GM18868 (cell line): ENCODE results near the gene ADAMTS9.
A peak's percentile ranks its signal among the peaks of the same experiment; 100 is the strongest.
"Not testable (repeated sequence)": the region's sequence is repeated elsewhere in the genome, so short reads cannot be mapped to it uniquely, and the experiment has no call there.

Experiments
- ATAC-seq: cut with Tn5 transposase; IDR thresholded peaks from one replicate; pipeline ENCODE4 v1.9.1; 2021; ENCODE audit warnings: mild to moderate bottlenecking, moderate library complexity; ENCODE audit not compliant: unreplicated experiment

The ADAMTS9 gene

GRCh38 chr3:64550745-64551144, 137.1 kb downstream of the ADAMTS9 start:
- no peak for ATAC-seq

DNA sequence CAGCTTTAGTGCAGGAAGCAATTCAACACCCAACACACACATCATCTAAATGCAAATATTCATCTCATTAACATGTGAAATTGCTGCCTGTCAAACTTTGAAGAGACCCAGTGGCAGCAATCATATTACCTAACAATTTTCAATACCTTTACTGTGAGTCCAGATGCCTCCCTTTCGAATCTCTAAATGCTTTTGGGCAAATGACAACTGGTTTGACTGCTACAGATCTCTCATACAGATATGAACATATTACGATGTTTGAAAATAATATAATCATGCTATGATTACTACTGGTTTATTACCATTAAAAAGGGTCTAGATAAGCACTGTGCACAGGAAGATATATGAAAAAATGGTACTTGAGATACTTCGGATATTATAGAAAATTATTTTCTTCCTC, 137.9 kb downstream of the ADAMTS9 start:
- ATAC-seq: no peak

GRCh38 chr3:64548200-64548889, 139.5 kb downstream of the ADAMTS9 start:
- ATAC-seq: no peak

GRCh38 chr3:64546856-64547255, 140.9 kb downstream of the ADAMTS9 start:
- ATAC-seq: no peak

DNA sequence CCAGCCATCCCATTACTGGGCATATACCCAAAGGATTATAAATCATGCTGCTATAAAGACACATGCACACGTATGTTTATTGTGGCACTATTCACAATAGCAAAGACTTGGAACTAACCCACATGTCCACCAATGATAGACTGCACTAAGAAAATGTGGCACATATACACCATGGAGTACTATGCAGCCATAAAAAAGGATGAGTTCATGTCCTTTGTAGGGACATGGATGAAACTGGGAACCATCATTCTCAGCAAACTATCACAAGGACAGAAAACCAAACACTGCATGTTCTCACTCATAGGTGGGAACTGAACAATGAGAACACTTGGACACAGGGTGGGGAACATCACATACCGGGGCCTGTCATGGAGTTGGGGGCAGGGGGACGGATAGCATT, 142.6 kb downstream of the ADAMTS9 start:
- not testable (repeated sequence) for ATAC-seq

DNA sequence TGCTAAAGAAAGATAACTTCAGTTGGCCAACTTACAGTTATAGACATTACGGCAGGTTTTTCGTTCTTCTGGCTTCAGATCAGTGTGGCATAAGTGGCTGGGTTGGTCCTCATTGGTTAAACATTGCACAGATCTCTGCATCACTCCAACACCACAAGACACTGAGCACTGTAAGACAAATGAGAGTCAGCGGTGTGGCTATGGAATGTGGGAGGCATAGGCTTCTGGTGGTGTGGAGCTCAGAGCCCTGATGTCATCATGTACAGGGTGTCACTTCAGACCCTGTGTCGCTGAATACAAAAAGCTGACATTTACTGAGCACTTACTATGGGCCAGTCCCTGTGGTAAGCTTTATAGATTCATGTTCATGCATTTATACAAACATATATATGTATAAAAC, 146.0 kb downstream of the ADAMTS9 start:
- no peak for ATAC-seq

GRCh38 chr3:64539451-64540196, 148.2 kb downstream of the ADAMTS9 start:
- no peak for ATAC-seq

DNA sequence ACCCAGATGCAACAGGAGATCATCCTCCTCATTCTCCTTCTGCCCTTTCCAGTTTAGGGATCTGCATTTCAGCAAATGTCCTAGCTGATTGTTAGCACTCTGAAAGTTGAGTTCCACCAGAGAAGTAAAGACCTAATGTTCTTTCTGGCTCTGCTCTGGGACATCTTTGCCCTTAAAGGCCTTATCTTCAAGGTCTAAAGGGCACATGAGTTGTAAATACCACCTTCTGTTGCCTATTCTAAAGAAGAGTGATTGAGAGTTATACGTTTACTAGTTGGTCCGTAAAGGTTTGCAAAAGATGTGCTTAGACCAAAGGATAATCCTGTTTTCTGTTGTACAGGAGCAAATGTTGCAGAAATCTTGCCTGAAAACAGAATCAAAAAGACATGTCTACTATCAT, 151.6 kb downstream of the ADAMTS9 start:
- ATAC-seq: no peak

- peak; percentile 97 for ATAC-seq
Measured at GRCh38 chr3:64533617-64534317, 154.0 kb downstream of the ADAMTS9 start.

DNA sequence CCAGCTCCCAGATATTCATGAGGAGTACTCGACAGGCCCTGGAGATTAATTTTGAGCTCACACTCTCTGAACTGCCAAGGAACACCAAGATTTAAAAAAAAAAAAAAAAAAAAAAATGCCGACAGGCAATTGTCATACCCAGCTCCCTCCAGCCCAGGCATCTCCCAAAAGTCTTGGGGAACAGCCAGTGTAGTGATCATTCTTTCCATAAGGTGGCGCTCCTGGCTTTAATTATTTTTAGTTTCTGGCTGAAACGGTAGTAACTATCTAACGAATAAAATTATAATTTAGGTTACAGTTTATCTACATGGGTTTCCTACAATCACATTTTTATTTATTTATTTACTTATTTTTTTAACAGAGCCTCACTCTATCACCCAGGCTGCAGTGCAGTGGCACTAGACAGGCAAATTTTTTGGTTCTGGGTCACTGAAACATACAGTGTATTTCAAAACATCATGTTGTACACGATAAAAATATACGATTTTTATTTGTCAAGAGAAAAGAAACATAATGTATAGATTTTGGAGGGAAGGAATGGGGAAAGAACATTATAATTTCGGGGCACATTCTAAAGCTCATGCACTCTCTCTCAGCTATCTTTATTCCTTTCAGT, 157.3 kb downstream of the ADAMTS9 start:
- ATAC-seq: no peak

- no peak for ATAC-seq
Measured at GRCh38 chr3:64523324-64523723, 164.5 kb downstream of the ADAMTS9 start.

- ATAC-seq: no peak
Measured at GRCh38 chr3:64520334-64520733, 167.5 kb downstream of the ADAMTS9 start.

GRCh38 chr3:64518950-64519349, 168.8 kb downstream of the ADAMTS9 start:
- ATAC-seq: no peak

DNA sequence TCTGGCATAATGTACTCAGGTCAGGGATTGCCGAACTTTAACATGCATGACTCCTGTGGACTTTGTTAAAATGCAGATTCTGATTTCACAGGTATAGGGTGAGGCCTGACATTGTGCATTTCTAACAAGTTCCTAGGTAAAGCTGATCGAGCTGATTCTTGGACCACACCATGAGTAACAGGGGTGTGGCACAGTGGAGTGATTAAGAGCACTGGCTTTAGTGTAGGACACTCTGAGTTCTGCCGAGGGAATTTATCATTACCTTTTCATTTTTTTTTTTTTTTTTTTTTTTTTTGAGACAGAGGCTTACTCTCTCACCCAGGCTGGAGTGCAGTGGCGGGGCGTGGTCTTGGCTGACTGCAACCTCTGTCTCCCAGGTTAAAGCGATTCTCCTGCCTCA, 169.3 kb downstream of the ADAMTS9 start:
- no peak for ATAC-seq

DNA sequence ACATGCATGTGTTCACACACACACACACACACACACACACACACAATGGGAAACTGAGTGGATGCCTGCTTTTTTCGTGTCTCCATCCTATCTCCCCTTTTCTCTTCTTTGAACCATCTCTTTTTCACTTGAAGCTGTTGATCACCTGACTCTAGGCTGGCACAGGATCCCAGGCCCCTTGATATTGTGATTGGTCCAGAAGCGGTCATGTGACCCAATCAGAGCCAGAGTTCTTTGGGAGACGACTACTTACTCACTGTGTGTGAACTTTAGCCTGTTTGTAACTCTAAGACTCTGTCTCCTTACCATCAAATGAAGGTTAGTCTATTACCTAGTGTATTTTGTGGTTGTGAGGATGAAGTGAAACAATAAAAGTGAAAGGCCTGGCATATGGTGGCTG, 172.9 kb downstream of the ADAMTS9 start:
- no peak for ATAC-seq

DNA sequence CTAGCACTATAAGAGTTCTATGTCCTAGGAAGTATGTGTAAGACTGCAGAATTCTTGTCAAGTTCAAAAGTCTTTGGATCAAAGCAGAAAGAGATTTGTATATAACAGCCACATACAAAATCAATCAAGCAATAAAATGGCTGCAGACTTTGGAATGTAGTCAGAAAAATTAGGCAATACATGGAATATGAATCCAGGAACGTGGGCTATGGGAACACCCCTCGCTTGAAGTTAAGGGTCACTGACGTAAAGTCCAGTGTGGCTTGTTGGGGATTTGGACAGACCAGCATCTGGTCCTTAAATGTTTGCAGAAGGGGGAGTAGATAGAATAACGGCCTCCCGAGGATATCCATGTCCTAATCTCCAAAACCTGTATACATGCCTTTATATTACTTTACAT, 178.6 kb downstream of the ADAMTS9 start:
- no peak for ATAC-seq

DNA sequence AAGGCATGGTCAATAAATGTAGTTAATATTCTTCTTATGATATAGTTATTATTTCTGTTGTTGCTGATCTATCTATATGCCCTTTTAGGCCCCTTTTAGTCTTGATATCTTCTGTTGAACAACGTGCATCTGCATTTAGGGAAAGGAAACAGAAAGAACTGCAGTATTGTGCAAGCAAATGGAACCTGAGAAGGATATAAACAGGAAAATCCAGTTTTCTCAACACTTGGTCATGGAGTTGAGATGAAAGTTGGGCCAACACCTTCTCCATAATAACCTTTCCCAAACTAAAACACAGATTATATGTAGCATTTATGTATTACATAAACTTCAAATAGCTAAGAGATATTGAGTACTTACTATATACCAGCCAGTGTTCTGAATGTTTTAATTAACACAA, 179.7 kb downstream of the ADAMTS9 start:
- no peak for ATAC-seq

GRCh38 chr3:64506255-64506654, 181.5 kb downstream of the ADAMTS9 start:
- no peak for ATAC-seq

- peak; percentile 73 for ATAC-seq
Measured at GRCh38 chr3:64505419-64505818, 182.4 kb downstream of the ADAMTS9 start.

- ATAC-seq: no peak
Measured at GRCh38 chr3:64502284-64502683, 185.5 kb downstream of the ADAMTS9 start.

DNA sequence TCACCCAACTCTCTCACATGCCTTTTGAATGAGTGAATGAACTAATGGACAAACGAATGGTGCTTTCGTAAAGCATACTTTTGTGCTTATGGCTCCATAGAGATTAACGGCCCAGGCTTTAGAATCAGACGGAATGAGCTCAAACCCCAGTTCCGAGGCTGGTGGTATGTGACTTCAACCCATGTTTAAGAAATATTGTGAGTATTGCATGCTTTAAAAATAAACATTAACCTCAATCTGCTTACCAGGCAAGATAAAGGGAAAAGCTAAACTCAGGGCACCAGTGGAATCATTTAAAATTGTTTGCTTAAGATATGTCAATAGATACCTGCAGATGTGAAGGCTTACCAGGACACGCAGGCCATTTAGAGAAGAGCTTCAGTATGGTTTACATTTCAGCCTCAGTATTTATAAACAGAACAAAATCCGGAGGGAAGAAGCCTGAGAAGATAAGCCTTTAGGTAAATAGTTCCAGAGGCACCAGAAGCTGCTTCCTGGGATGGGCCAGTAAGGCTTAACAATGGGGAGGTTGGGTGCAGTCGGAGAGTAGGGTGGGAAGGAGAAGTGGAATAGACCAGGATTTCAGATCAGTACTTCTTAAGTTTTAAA, 186.4 kb downstream of the ADAMTS9 start:
- no peak for ATAC-seq
